Left hindlimb (tissue), 1 donor: Measurements from ENCODE around the gene RXFP2.

ENCODE experiments used
- DNase-seq: peaks from one replicate; pipeline ENCODE4 v3.0.0-alpha.2; 2018

The RXFP2 gene, protein sequence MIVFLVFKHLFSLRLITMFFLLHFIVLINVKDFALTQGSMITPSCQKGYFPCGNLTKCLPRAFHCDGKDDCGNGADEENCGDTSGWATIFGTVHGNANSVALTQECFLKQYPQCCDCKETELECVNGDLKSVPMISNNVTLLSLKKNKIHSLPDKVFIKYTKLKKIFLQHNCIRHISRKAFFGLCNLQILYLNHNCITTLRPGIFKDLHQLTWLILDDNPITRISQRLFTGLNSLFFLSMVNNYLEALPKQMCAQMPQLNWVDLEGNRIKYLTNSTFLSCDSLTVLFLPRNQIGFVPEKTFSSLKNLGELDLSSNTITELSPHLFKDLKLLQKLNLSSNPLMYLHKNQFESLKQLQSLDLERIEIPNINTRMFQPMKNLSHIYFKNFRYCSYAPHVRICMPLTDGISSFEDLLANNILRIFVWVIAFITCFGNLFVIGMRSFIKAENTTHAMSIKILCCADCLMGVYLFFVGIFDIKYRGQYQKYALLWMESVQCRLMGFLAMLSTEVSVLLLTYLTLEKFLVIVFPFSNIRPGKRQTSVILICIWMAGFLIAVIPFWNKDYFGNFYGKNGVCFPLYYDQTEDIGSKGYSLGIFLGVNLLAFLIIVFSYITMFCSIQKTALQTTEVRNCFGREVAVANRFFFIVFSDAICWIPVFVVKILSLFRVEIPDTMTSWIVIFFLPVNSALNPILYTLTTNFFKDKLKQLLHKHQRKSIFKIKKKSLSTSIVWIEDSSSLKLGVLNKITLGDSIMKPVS

GRCh38 chr13:31739226-31739625 is at the start of gene RXFP2:
RXFP2 (plus strand) TSS chr13:31739526; CDS start chr13:31739613, 87 bp downstream.
- no peak for DNase-seq

- DNase-seq = no peak
Observed at GRCh38 chr13:31697290-31697689, 42.0 kb upstream of the RXFP2 start.

DNA sequence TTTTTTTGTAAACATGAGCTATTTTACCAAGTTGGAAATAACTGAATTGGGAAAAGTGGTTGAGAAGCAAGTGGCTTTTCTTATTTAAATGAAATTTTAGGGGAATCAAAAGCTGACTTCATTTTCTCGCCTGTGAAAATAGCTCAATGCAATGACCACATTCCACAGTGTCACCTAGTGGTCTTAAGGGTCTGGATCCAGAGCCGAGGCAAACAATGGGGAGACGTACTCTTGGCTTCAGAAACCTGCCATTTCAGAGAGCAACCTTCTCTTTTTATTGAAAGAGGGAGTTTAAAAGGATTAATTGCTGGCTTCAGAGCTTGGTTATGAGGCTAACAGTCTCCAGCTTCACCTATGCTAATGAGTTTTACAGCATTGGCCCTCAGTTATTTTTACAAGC is 39.7 kb upstream of the RXFP2 start:
- no peak for DNase-seq

DNA sequence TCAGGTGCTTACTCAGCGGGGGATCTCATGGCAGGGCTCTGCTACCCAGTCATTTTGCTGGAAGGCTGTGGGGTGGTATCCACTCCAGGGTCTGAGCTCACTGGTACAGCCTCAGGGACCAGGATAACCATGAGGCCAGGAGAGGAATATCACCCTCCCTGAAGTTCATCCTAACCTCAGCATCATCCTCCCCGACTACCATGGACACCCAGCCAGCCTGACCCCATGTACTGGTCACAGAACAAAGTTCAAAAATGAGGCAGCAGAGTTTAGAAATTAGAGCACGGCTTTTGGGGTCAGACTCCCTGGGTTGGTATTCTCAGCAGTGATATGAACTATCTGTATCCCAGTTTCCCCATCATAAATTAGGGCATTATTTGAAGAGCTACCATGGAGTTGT is 35.5 kb upstream of the RXFP2 start:
- DNase-seq = no peak

- DNase-seq = no peak
Observed at GRCh38 chr13:31706105-31706504, 33.2 kb upstream of the RXFP2 start.

DNA sequence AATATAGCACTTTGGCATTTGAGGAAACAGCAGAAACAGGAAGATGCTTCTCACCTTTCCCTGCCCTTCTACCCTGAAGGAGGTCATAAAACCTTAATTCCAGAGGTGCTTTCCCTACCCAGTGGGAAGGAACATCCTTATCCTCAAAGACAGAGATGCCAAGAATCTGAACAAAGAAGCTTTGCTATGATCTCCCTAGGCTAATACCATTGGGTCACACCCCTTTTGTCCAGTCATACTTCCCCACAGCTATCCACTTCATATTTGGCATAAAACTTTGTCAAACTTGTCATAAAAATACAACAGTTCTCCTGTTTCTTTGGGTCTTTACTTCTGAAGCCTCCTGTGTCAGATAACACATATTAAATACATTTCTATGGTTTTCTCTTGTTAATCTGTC is 21.7 kb upstream of the RXFP2 start:
- no peak for DNase-seq

DNA sequence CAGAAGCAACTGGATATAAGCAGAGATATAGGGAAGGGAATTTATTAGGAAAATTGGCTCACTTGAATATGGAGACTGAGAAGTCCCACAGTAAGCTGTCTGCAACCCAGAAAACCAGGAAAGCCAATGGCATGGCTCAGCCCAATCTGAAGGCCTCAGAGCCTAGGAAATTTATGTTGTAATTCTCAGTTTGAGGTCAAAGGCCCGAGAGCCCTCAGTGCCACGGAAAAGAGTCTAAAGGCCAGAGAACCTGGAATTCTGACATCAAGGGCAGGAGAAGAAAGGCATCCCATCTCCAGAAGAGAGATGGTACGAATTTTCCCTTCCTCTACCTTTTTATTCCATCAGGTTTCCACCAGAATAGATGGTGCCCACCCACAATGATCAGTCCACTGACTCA is 20.1 kb upstream of the RXFP2 start:
- DNase-seq = no peak

GRCh38 chr13:31722673-31723072 is 16.7 kb upstream of the RXFP2 start:
- DNase-seq = peak; percentile 33

DNA sequence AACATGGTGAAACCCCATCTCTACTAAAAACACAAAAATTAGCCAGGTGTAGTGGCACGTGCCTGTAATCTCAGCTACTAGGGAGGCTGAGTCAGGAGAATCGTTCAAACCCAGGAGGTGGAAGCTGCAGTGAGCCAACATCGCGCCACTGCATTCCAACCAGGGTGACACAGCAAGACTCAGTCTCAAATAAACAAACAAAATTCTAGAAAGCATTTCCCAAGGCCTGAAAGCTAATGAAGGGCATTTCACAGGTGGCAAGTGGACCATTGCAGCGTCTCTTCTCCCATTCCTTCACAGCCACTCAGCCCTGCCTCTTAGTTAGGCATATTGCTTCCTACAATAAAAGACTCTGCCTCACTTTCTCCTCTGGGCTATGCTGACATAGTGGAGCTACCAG is 13.5 kb upstream of the RXFP2 start:
- DNase-seq = no peak

- no peak for DNase-seq
Observed at GRCh38 chr13:31731921-31732320, 7.4 kb upstream of the RXFP2 start.

DNA sequence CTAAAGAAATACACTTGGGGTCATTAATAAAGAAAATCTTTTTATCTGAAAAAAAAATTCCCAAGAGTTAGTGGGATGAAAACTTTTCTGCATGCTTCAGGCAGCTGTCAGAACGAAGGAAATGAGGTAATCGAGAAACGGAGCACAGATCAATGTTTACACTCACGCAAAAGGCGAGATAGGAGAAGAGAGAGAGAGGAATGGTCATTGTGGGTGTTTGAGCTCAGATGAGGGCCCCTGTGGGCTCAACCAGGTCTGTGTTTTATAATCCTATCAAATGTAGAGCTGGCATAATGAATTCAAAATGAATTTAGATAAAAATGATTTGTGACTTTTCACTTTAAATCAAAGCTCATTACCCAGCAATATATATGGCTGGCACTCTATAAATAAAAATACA is 6.3 kb upstream of the RXFP2 start:
- no peak for DNase-seq

DNA sequence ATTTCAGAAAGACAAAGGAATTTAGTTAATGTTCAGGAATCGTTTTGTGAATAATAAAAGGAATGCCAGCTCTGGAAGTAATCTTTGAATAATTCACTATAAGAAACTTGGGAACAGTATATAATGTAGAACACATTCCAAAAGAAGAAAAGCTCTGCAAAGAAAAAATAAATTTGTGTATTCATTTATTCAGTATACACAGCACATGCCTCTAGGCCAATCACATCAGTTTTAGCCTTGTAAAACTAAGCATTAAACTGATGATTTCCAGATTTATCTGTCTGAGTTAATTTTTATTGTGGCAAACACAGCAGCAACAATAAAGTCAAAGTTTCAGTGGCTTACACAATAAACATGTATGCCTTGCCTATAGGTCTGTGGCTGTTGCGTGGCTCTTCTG is 5.7 kb upstream of the RXFP2 start:
- DNase-seq = no peak

DNA sequence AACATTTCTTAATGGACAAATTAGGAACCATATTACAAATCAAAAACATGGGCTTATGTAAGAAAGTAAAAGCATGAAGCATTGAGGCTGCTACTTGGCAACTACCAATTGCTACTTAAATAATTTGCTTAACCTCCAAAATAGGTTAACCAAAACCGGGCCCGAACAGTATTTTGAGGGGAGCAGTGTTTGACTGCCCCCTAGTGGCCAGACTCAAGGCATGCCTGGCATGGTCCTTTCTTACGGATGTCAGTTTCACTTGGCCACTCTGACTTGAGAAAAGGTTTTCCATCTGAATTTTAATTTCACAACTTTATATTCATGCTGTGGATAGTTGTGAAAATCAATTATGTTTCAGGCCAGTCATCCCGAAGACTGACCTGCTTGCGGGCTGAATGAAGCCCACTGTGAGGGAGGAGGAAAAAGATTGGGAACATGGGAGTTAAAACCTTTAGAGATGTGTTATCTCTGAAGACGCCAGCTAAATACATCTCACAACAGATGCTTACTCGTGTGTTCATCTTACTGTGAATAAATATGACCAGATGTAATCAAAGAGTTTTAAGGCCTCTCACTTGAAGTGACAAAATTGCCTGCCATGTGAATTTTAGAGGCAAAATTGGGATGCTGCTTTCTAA is 2.9 kb downstream of the RXFP2 start:
- DNase-seq = peak; percentile 73

DNA sequence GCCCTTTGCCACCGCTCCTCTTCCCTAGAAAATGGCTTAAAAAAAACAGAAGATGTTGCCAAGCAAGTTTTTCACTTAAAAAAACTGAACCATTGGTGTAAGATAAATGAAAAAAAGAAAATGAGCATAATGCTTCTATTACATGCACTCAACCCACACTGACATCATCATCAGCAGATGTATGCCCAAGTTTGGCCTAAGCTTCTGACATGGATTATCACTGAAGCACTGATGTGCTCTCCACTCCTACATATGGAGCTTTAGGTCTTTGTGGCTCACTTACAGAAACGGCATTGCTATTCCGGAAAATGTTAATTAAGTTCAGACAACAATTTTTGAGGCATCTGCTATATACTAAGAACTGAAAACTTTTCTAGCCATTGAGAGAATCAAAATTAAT is 8.0 kb downstream of the RXFP2 start:
- no peak for DNase-seq

GRCh38 chr13:31747966-31748365 is 8.6 kb downstream of the RXFP2 start:
- DNase-seq = no peak

GRCh38 chr13:31749929-31750328 is 10.6 kb downstream of the RXFP2 start:
- DNase-seq = no peak

DNA sequence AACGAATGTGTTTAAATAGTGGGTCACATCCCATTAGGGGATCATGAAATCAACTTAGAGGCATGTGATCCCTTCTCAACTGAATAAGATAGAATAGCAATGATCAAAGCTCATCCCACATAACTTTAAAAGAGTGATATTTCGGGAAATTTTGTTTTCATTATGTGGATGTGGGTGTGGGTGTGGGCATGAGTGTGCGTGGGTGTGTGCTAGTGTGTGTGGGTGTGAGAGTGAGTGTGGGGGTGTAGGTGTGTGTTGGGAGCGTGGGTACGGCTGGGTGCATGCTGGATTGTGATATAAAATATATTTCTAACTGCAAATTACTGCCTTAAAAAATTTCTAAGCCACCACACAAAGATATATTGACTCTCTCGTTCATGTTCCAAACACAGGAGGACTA is 15.9 kb downstream of the RXFP2 start:
- DNase-seq = no peak

DNA sequence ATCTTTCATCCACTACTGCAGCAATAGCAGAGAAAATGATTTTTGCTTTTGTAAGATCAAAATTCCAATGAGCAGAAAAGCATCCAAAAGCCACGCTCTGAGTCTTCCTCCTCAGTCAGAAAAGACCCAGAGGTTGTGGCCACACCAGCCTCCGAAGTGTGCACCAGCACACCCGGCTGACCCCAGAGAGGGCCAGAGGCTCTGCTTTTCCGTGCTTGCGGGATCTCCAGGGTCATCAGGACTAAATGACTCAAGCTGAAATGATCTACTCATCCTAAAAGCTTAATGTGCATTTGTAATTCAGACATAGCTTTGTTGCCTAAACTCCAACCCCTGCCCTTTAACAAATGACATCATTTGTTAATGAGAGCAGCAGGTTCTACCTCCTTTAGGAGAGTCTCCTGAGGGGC is 16.5 kb downstream of the RXFP2 start:
- DNase-seq = no peak

DNA sequence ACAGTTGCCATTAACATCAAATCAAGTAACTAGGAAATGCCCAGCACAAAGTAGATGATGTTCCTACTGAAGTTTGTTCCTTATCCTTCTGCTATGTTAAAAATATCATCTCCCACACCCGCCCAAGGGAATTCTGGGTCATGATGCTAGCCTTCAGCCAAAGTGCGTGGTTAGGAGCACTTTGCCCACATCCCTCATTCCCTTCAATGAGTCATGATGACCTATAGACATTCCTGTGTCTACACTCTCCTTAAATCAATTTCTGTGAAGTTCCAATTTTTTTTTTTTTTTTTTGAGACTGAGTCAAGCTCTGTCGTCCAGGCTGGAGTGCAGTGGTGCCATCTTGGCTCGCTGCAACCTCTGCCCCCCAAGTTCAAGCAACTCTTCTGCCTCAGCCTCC is 17.0 kb downstream of the RXFP2 start:
- DNase-seq = no peak

DNA sequence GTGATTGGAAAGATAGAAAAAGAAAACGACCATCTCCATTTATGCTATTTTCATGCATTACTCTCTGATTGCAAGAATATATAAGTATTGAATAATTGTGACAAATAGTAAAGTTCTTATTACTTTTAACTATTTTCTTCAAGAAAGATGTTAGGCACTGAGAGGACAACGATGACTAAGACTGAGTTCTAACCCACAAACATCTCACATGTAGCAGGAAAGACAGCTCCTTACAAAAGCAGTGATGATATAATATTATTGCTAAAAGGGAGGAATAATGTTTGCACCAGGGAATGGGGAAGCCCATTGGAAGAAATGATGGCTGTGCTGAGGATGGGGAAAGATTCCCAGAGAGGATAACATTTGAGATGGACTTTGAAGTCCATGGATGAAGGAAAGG is 22.6 kb downstream of the RXFP2 start:
- DNase-seq = no peak

GRCh38 chr13:31764556-31764955 is 25.2 kb downstream of the RXFP2 start:
- no peak for DNase-seq

DNA sequence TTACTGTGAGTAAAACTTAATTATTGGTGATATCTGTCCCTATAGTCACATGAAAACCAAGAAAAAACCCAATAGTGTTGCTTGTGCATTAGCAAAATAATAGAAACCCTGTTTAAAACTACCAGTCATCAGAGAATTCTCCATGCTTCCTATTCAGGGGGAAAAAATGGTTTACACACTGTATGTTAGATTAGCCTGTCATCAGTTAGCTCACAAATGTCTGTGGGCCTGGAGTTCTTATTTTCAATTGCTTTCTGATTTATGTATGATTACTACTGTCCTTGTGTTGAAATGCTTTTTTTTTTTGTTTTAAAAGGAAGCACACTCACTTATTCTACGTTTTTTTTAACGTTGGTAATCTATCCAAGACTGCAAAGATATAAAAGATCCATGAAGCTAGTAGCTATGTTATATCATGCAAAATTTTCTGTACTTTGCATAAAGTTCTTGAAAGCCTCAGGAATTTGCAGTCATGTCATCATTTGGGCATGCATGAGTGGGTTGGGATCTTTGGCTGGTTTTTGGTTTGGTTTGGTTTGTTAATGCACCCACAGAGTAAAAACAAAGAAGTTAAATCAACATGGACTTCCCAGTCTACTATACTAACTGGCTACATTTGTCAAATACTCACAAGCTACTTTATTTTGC is 25.9 kb downstream of the RXFP2 start:
- no peak for DNase-seq

GRCh38 chr13:31767175-31767900 is 28.0 kb downstream of the RXFP2 start:
- DNase-seq = no peak
